Skeletal muscle satellite cell (primary cell): ENCODE measurements around the gene MDH1B. TPM values are rescaled to one million over a fixed set of nuclear protein-coding genes. Genes with fewer than 3 reads are reported as not detected.

Source experiments
- small RNA-seq: library from RNA; depleted of rRNA; stranded (forward); fragments of <200 nt; gene quantifications from one replicate; pipeline ENCODE3, GENCODE V24; 2012

MDH1B gene

Small RNAs within 50 kb of the gene (small RNA-seq; reads per million reads assigned to genes)
- gene MIR3130-2 = not detected
- gene RF00019 = not detected
